Immature natural killer cell (primary cell): ENCODE data around the gene LANCL2. TPM values are rescaled to one million over a fixed set of nuclear protein-coding genes. Genes with fewer than 3 reads are reported as not detected.
"Not testable (repeated sequence)": the region's sequence is repeated elsewhere in the genome, so short reads cannot be mapped to it uniquely, and the experiment has no call there.

Experiments
- DNase-seq, 3 donors: peaks; one replicate each; pipeline ENCODE4 v3.0.0; 2022; ENCODE audit warnings: mixed read lengths in 1 of 3
- H3K27ac Mint-ChIP-seq, 6 donors: one replicate each; pipeline ENCODE4 v1.8.0; 2020; ENCODE audit warnings: mixed read lengths in 6 of 6, mild to moderate bottlenecking in 5 of 6, inconsistent platforms in 4 of 6, moderate library complexity in 3 of 6
- H3K27me3 Mint-ChIP-seq, 3 donors: one replicate each; pipeline ENCODE4 v1.8.0; 2020 to 2021; ENCODE audit warnings: low read depth in 3 of 3, mild to moderate bottlenecking in 3 of 3, mixed read lengths in 3 of 3, moderate library complexity in 3 of 3, inconsistent platforms in 1 of 3
- H3K36me3 Mint-ChIP-seq, 3 donors: one replicate each; pipeline ENCODE4 v1.8.0; 2020; ENCODE audit warnings: mixed read lengths in 3 of 3, inconsistent platforms in 2 of 3, mild to moderate bottlenecking in 2 of 3
- H3K4me1 Mint-ChIP-seq, 2 donors: one replicate each; pipeline ENCODE4 v1.8.0; 2020; ENCODE audit warnings: inconsistent platforms in 2 of 2, mild to moderate bottlenecking in 2 of 2, mixed read lengths in 2 of 2, moderate library complexity in 1 of 2
- H3K4me3 Mint-ChIP-seq, 5 donors: one replicate each; pipeline ENCODE4 v1.8.0; 2020; ENCODE audit warnings: mild to moderate bottlenecking in 5 of 5, mixed read lengths in 5 of 5, inconsistent platforms in 3 of 5, moderate library complexity in 3 of 5
- H3K9me3 Mint-ChIP-seq, 6 donors: one replicate each; pipeline ENCODE4 v1.8.0; 2020; ENCODE audit warnings: mild to moderate bottlenecking in 6 of 6, mixed read lengths in 6 of 6, inconsistent platforms in 4 of 6, moderate library complexity in 3 of 6
- polyA plus RNA-seq, 3 donors: library from polyadenylated mRNA; unstranded; fragments of 300-500 nt; fragmentation: Illumina TruSeq; gene quantifications; one replicate each; pipeline ENCODE4 v1.2.3, GENCODE V29; 2021

LANCL2 gene
- polyA plus RNA-seq, 3 donors from 2014 or later, result 5.6 to 9.5 (median 5.8) TPM

- Mint-ChIP-seq H3K27ac (no peak overlapping the region), H3K4me1 (no peaks in the 10 kb centered on the region), H3K27me3 (peaks cover 0 to 3% (median 0%) of the 10 kb centered on the region in 3 donors), H3K36me3 (peaks cover 0 to 10% (median 8%) of the 10 kb centered on the region in 3 donors), H3K4me3 (no peak overlapping the region), H3K9me3 (no peaks in the 10 kb centered on the region)
- no peak for DNase-seq
Measured at GRCh38 chr7:55397617-55398016, 32.5 kb downstream of the LANCL2 start.

- H3K27ac Mint-ChIP-seq, result no peak overlapping the region
- H3K36me3 Mint-ChIP-seq, result peaks cover 7 to 19% (median 12%) of the 10 kb centered on the region in 3 donors
- H3K9me3 Mint-ChIP-seq, result no peaks in the 10 kb centered on the region
- H3K4me3 Mint-ChIP-seq, result no peak overlapping the region
- peaks cover 0 to 1% (median 0%) of the 10 kb centered on the region in 3 donors for H3K27me3 Mint-ChIP-seq
- DNase-seq, result no peak
- H3K4me1 Mint-ChIP-seq, result no peaks in the 10 kb centered on the region
Measured at GRCh38 chr7:55400191-55400590, 35.1 kb downstream of the LANCL2 start.

GRCh38 chr7:55402506-55402905 is 37.4 kb downstream of the LANCL2 start:
- H3K27ac Mint-ChIP-seq, H3K4me1 Mint-ChIP-seq, H3K27me3 Mint-ChIP-seq, H3K4me3 Mint-ChIP-seq, H3K9me3 Mint-ChIP-seq, DNase-seq: not testable (repeated sequence)
- peaks cover 7 to 26% (median 22%) of the 10 kb centered on the region in 3 donors for H3K36me3 Mint-ChIP-seq

DNA sequence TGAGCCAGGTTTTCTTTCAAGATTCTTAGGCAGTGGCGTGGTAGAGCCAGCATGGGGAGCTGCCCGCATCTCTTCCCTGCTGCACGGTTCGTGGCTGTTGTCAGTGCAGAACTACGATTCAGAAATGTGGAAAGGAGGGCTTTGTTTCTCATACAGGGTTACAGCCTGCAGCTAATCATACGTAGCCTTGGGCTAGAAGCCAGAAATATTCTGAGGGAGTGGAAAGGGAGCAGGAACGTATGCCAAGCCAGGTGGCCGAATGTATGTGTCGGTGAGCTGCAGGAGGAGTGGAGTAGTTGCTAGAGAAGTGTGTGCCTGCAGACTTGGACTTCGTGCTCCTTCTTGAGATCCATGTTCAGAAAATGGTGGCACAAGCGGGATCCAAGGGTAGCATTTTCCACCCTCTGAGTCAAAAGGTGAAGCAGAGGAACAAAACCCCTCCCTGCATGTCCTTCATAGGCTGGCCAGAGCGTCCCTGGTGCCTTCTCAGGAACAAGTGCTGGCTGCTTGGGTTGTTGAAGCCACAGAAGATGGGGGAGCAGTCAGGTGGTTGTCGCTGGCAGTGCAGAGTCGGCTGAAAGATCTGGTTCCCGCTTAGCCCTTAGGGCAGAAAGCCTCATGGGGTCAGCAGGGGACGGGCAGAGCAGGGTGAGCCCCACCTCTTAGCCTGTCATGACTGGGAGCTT is 40.9 kb downstream of the LANCL2 start:
- Mint-ChIP-seq H3K27me3 (peaks cover 0 to 1% (median 0%) of the 10 kb centered on the region in 3 donors), H3K27ac (no peak overlapping the region), H3K36me3 (peaks cover 7 to 26% (median 21%) of the 10 kb centered on the region in 3 donors), H3K4me1 (no peaks in the 10 kb centered on the region), H3K9me3 (no peaks in the 10 kb centered on the region), H3K4me3 (no peak overlapping the region)
- no peak for DNase-seq

DNA sequence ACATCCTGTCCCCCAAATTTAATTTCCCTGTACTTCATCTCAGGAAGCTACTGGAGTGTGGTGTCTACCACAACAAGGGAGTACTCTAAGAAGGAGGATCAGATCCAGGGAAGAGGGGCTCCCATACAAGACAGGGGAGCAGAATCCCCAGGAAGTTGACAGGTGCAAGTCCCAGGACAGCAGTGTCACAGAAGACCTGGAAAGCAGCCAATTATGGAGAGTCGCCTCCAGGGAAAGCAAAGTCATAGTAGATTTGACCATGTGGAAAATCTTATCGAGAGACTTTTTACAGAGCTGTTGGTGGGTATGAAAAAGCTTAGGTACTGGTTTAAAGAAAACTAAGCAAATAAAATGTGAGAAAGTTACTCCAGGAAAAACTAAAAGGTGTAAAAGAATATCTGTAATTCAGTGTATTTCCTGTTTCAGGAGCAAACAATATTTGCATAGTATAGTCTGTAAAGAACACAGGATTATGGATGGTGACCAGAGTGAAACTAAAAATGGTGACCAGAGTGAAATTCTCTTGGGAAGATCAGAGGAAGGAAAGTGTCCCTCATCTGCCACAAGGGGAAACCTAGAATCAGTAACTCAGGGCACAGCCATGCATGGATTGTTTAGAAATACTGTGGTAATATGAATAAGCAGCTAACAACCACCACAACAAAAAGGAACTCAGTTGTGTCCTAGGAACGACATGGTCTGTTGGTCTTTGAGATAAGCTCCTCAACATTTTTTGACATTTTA is 44.5 kb downstream of the LANCL2 start:
- H3K9me3 Mint-ChIP-seq, result no peaks in the 10 kb centered on the region
- H3K27me3 Mint-ChIP-seq, result no peaks in the 10 kb centered on the region
- H3K4me3 Mint-ChIP-seq, result no peak overlapping the region
- H3K4me1 Mint-ChIP-seq, result no peaks in the 10 kb centered on the region
- H3K36me3 Mint-ChIP-seq, result peaks cover 4 to 33% (median 24%) of the 10 kb centered on the region in 3 donors
- H3K27ac Mint-ChIP-seq, result peak overlapping the region in 1 of 6 donors; percentile 62
- no peak for DNase-seq

- Mint-ChIP-seq H3K9me3 (no peaks in the 10 kb centered on the region), H3K4me3 (no peak overlapping the region), H3K36me3 (peaks cover 4 to 23% (median 21%) of the 10 kb centered on the region in 3 donors)
Measured at GRCh38 chr7:55410667-55411239, 45.6 kb downstream of the LANCL2 start.

DNA sequence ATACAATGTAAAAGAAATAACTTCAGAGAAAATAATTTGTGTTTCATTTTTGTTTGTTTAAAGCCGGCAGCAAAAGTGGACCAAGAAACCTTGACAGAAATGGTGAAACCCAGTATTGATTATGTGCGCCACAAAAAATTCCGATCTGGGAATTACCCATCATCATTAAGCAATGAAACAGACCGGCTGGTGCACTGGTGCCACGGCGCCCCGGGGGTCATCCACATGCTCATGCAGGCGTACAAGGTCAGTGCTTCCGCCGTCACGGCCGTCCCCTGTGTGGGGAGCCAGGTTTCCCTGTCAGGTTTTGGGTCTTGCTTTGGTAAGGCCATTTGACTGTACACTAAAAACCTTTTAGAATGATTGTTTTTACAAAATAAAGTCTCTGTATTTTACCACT is 46.7 kb downstream of the LANCL2 start:
- Mint-ChIP-seq H3K27ac (no peak overlapping the region), H3K9me3 (no peaks in the 10 kb centered on the region), H3K4me3 (no peak overlapping the region), H3K27me3 (no peaks in the 10 kb centered on the region), H3K4me1 (peaks cover 3 to 4% of the 10 kb centered on the region in 2 donors), H3K36me3 (peaks cover 4 to 17% (median 15%) of the 10 kb centered on the region in 3 donors)
- DNase-seq, result no peak

More at GRCh38 chr7:55410667-55411239, 45.6 kb downstream of the LANCL2 start:
- DNase-seq, result no peak
- Mint-ChIP-seq H3K27me3 (no peaks in the 10 kb centered on the region), H3K27ac (no peak overlapping the region), H3K4me1 (peaks cover 3 to 4% of the 10 kb centered on the region in 2 donors)

GRCh38 chr7:55413442-55413841 is 48.3 kb downstream of the LANCL2 start:
- Mint-ChIP-seq H3K36me3 (peaks cover 4 to 15% (median 8%) of the 10 kb centered on the region in 3 donors), H3K4me1 (peaks cover 3 to 4% of the 10 kb centered on the region in 2 donors), H3K4me3 (no peak overlapping the region), H3K27me3 (no peaks in the 10 kb centered on the region), H3K27ac (no peak overlapping the region), H3K9me3 (no peaks in the 10 kb centered on the region)
- DNase-seq, result no peak

DNA sequence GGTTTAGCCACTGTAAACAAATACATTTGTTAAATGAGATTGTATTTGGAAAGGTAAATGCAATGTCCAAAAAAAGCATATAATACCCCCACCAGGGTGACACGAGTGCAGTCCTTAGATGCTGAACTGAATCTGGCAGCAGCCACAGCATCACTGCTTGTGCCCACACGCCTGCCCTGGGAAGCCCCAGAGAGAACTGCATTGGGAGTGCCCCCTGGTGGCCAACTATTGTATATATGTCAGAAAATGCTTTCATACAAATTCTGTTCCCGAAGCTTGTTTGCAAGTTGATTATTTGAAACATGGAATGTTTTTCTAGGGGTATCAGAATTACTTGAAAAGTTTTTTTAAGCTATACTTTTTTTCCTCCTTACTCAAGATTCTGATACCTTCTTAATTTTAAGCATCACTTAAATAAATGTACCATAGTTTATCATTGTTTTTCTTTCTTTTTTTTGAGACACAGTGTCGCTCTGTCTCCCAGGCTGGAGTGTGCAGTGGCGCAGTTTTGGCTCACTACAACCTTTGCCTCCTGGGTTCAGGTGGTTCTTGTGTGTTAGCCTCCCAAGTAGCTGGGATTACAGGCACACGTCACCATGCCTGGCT is 50.1 kb downstream of the LANCL2 start:
- H3K9me3 Mint-ChIP-seq, result no peaks in the 10 kb centered on the region
- H3K4me3 Mint-ChIP-seq, result no peak overlapping the region
- H3K36me3 Mint-ChIP-seq, result peaks cover 4 to 15% (median 8%) of the 10 kb centered on the region in 3 donors
- DNase-seq, result peak; percentile 73 to 78 (median 73)
- H3K27ac Mint-ChIP-seq, result no peak overlapping the region
- peaks cover 3 to 4% of the 10 kb centered on the region in 2 donors for H3K4me1 Mint-ChIP-seq
- no peaks in the 10 kb centered on the region for H3K27me3 Mint-ChIP-seq

- H3K4me1 Mint-ChIP-seq, H3K36me3 Mint-ChIP-seq, H3K27ac Mint-ChIP-seq, H3K4me3 Mint-ChIP-seq, DNase-seq, H3K9me3 Mint-ChIP-seq, H3K27me3 Mint-ChIP-seq: not testable (repeated sequence)
Measured at GRCh38 chr7:55417456-55417855, 52.3 kb downstream of the LANCL2 start.

DNA sequence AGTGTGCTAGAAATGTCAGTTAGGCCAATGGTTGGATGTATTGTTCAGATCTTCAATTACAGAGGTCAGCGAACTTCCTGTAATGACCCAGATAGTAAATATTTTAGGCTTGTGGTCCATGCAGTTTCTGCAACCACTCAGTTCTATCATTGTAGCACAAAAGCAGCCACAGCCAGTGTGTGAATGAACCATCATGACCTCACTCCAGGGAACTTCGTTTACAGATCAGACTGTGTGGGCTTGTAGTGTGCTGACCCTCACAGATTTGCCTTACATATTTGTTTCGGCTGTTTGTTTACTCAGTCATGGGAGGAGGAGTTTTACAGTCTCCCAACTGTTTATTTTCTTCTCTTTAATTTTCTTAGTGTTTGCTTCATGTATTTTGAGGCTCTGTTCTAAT is 55.4 kb downstream of the LANCL2 start:
- Mint-ChIP-seq H3K9me3 (no peaks in the 10 kb centered on the region), H3K27ac (no peak overlapping the region), H3K27me3 (no peaks in the 10 kb centered on the region), H3K4me3 (no peak overlapping the region), H3K4me1 (no peaks in the 10 kb centered on the region), H3K36me3 (peaks cover 6 to 8% (median 8%) of the 10 kb centered on the region in 3 donors)
- no peak for DNase-seq

DNA sequence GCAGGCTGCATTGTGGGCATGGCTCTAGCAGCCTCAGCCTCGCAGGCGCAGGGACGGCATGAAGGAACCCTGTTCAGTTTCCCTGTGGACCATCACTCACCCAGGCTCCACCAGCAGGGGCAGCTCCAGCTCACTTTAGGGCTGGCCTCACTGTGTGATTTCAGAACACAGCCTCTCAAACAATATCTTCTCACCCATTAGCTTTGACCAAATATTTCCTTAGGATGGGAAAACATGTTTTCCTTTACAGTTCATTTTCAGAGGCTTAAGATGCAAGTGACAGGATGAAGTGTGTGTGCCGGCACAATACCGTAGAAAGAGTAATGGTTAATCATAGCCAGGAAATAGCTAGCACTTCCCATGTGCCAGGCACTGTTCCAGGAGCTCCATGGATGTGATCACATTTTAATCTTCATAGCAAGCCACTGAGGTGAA is 58.2 kb downstream of the LANCL2 start:
- Mint-ChIP-seq H3K4me3 (no peak overlapping the region), H3K4me1 (no peaks in the 10 kb centered on the region), H3K36me3 (peaks cover 14 to 29% (median 23%) of the 10 kb centered on the region in 3 donors), H3K27ac (no peak overlapping the region), H3K9me3 (peaks cover 0 to 3% (median 0%) of the 10 kb centered on the region in 6 donors), H3K27me3 (peaks cover 0 to 2% (median 0%) of the 10 kb centered on the region in 3 donors)
- DNase-seq, result no peak

GRCh38 chr7:55423891-55424290 is 58.8 kb downstream of the LANCL2 start:
- H3K27me3 Mint-ChIP-seq, result peaks cover 0 to 2% (median 0%) of the 10 kb centered on the region in 3 donors
- H3K4me1 Mint-ChIP-seq, result no peaks in the 10 kb centered on the region
- no peak for DNase-seq
- H3K4me3 Mint-ChIP-seq, result no peak overlapping the region
- H3K9me3 Mint-ChIP-seq, result peaks cover 0 to 3% (median 0%) of the 10 kb centered on the region in 6 donors
- peaks cover 14 to 29% (median 27%) of the 10 kb centered on the region in 3 donors for H3K36me3 Mint-ChIP-seq
- H3K27ac Mint-ChIP-seq, result no peak overlapping the region
